GM19043 (cell line): ENCODE measurements around the gene ARMC6.
"Not testable (repeated sequence)": the region's sequence is repeated elsewhere in the genome, so short reads cannot be mapped to it uniquely, and the experiment has no call there.

Experiments
- ATAC-seq: cut with Tn5 transposase; IDR thresholded peaks from one replicate; pipeline ENCODE4 v1.9.1; 2021; ENCODE audit warnings: low read depth; ENCODE audit not compliant: unreplicated experiment

ARMC6 gene

DNA sequence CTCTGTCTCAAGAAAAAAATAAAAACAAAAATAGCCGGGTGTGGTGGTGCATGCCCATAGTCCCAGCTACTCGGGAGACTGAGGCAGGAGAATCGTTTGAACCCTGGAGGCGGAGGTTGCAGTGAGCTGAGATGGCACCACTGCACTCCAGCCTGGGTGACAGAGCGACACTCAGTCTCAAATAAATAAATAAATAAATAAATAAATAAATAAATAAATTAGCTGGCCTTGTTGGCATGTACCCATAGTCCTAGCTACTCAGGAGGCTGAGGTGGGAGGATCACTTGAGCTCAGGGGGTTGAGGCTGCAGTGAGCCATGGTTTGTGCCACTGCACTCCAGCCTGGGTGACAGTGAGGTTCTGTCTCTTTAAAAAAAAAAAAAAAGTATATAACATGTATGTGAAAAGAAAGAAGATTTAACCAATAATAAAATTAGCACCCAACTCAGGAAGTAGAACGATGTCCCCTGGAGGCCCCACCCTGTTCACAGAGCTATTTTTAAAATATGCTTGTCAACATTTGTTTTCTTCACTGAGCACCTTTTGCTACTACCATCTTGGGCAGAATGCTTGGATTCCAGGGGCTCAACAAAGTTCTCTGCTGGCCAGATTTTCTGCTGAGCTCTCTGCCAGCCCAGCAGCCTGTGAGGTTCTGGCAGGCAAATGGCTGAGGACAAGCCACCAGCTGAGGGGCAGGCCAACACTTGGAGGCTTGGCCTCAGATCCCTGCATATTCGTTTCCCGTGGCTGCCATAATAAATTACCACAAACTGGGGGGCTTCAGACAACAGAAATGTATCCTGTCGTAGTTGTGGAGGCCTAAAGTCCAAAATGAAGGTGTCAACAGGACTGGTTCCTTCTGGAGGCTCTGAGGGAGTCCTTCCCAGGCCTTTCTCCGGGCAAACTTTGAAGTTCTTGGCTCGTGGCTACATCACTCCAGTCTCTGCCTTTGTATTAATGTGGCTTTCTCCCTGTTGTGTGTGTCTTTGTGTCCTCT lies 35.6 kb downstream of the ARMC6 start:
- no peak for ATAC-seq

DNA sequence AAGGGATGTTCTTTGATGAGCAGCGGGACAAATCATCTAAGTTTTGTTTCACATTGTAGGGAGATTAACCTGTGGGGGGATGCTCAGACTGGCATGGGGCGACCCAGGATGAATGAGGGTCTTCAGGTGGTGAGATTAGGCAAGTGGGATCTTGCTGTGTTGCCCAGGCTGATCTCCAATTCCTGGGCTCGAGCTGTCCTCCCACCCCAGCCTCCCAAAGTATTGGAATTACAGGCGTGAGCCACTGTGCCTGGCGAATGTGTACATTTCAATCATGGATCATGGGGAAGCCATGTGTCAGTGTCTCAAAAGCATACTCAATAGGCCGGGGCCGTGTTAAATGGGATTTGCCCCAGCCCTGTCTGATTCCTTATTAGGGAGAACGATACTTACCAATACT lies 38.5 kb downstream of the ARMC6 start:
- no peak for ATAC-seq

DNA sequence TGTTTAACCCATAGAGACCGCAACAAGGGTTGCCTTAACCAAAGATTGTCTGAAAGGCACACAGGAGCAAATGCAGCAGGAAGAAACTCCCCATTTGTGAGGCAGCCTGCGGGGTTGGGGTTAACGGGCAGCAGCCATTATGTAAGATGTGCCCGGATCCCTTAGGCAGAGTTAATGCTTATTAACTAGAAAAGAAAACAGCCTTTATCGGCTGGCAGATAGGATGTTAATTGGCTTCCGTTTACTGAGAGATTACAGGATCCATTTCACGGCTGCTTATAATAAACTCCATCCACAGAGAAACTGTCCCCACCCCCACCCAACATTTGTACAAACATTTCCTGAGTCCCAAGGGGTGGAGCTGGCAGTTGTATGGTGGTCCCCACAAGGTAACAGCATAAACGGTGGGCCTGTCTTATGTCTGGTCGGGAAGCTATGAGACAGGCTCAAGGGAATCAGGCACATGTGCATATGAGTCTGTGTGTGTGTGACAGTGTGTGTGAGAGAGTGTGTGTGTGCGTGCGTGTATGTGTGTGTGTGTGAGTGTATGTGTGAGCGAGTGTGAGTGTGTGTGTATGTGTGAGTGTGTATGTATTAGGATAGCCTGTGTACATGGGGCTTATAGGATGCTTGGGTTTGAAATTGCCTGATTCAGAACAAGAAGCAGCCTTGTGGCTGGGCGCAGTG lies 40.9 kb downstream of the ARMC6 start:
- no peak for ATAC-seq

DNA sequence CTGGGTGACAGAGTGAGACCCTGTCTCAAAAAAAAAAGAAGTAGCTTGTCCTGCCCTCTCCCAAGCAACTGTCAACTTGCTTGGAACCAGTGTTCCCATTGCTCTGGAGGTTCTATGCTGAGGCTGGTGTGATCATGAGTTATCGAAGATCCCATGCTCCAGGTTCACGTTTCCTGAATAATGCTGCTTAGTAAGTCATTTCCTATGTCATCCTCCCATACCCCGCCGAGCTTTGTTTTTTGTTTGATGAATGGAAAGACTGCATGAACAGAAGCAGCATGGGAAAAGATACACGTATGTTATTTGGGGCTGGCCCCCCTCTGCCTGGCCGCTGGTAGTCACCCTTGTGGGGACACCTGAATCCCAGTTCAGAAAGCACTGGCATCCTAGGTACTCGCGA lies 41.7 kb downstream of the ARMC6 start:
- no peak for ATAC-seq

DNA sequence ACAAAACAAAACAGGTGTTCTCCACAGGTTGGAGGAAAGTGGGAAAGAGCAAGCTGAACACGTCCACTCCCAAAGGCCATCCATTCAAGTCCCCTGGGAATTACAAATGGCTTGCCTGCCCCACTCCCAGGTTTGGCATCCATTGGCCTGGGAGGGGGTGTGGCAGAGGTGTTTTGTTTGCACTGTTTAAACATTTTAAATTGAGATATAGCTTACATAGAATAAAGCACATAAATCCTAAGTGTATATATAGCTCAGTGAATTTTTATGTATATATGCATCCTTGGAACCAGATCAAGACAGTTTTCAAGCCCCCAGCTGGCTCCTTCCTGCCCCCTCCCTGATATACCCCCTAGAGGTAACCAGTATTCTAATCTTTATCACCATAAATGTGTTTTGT lies 43.1 kb downstream of the ARMC6 start:
- ATAC-seq = no peak

DNA sequence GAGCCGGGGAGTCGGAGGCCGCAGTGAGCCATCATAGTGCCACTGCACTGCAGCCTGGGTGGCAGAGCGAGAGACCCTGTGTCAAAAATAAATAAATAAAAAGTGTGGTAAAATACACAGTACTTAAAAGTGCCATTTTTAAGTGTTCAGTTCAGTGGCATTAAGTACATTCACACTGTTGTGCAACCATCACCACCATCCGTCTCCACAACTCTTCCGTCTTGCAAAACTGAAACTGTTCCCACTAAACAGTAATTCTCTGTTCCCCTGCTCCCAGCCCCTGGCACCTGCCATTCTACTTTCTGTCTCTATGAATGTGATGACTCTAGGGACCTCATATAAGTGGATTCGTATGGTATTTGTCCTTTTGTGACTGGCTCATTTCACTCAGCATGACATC lies 43.7 kb downstream of the ARMC6 start:
- ATAC-seq = no peak

DNA sequence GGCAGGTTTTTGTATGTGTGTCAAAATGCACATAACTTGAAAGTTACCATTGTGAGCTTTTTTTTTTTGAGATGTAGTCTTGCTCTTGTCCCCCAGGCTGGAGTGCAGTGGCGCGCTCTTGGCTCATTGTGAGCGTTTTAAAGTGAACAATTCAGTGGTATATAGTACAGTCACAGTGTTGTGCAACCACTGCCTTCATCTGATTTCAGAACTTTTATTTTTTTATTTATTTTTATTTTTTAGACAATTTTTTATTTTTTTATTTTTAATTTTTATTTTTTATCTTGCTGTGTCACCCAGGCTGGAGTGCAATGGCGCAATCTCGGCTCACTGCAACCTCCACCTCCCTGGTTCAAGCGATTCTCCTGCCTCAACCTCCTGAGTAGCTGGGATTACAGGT lies 45.4 kb downstream of the ARMC6 start:
- ATAC-seq = no peak

DNA sequence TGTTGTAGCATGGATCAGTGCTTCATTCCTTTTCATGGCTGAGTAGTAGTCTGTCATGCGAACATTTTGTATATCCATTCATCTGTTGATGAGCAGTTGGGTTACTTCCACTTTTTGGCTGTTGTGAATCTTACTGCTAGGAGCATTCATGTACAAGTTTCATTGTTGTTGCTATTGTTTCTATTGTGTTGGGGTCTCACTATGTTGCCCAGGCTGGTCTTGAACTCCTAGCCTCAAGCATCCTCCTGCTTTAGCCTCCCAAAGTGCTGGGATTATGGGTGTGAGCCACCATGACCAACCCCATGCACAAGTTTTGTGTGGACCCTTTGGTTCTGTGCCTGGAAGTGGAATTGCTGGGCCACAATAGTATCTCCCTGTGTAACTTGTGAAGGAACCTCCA lies 46.2 kb downstream of the ARMC6 start:
- no peak for ATAC-seq

DNA sequence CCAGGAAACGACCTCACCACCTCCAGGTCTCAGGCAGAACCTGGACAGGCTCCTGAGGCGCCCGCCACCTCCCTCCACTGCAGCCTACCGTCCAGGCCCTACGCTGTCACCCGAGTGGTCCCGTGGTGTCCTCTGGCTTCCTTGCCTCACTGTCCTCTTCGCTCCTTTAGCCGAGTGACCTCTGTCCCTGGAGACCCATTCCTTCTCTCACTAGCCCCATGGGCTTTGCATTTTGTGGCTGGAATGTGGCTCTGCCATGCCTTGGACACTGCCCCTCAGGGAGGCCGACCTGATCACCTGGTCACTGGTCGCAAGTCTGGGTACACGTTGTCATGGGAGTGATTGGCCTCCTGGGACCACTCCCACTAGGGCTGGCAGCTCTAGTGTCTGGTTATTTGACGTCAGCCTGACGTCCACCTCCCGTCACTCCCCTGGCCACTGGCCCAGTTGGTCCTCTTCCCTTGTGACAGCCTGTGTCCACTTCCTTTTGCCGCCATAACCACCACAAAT lies 48.3 kb downstream of the ARMC6 start:
- no peak for ATAC-seq

DNA sequence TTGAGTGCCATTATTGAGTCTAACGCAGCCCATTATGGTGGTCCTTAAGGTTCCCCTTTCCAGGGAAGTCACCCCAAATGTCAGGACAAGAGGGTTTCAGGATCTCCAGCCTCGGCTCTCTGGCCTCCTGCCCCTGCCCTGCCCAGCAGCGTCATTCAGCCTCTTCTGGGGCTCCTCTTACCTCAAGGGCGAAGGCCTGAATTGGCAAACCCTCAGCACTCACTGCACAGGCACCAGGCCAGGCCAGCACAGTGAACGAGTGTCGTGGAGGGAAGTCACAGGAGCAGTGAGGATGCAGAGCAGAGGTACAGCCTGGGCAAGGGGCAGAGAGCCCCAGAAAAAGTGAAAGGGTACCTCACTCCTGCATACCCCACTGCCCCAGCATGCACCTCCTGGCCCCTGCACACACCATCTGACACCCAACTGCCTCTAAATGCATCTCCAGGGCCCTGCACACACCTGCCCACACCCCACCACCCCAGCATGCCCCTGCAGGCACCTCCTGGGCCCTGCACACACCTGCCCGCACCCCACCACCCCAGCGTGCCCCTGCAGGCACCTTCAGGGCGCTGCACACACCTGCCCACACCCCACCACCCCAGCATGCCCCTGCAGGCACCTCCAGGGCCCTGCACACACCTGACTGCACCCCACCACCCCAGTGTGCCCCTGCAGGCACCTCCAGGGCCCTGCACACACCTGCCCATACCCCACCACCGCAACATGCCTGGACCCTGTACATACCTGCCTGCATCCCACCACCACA lies 50.2 kb downstream of the ARMC6 start:
- no peak for ATAC-seq

DNA sequence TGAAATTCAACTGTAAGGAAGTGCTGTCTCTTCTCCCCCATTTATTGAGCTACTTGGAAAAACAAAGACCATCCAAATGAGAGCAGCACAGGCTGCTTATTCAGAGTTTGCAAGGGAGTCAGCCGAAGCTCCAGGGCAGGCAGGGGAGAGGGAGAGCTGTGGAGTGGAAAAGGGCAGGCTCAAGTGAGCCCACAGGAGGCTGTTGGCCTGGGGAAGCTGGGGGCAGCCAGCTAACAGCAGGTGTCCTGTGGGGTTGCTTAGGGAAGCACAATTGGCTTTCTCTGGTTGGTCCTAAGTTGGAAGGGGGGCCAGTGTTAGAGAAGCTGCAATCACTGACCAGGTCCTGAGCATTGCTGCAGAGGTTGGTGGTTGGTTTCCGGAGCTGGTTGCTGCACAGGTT lies 54.3 kb downstream of the ARMC6 start:
- ATAC-seq = no peak

DNA sequence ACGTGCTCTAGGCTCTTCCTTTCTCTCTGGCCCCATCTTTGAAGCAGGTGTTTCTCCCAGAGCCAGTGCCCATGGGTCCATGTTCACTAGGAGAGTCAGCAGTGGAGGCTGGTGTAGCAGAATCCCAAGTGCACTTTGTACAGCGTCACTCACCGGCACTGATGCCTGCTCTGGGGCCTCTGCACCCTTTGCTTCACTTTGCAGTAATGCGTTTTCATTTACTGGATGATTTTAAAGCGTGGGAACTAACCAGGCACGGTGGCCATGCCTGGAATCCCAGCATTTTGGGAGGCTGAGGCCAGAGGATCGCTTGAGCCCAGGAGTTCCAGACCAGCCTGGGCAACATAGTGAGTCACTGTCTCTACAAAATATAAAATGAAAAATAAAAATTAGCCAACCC lies 61.1 kb downstream of the ARMC6 start:
- no peak for ATAC-seq

DNA sequence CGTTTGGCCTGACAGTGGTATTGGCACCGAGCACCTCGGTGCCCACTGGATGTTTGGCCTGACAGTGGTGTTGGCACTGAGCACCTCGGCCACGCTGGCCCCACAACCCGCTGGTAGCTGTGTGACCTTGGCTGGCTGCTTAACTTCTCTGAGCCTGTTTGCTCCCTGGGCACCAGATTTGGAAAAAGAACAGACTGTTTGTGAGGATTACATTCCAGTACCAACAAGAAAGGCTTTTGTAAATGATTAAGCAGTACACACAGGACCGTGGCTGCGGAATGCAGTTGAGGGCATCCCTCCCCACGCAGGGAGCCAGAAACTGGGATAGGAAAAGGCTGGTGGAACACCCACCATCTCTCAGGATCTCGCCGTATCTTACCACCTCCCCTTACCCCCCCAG lies 62.3 kb downstream of the ARMC6 start:
- no peak for ATAC-seq

DNA sequence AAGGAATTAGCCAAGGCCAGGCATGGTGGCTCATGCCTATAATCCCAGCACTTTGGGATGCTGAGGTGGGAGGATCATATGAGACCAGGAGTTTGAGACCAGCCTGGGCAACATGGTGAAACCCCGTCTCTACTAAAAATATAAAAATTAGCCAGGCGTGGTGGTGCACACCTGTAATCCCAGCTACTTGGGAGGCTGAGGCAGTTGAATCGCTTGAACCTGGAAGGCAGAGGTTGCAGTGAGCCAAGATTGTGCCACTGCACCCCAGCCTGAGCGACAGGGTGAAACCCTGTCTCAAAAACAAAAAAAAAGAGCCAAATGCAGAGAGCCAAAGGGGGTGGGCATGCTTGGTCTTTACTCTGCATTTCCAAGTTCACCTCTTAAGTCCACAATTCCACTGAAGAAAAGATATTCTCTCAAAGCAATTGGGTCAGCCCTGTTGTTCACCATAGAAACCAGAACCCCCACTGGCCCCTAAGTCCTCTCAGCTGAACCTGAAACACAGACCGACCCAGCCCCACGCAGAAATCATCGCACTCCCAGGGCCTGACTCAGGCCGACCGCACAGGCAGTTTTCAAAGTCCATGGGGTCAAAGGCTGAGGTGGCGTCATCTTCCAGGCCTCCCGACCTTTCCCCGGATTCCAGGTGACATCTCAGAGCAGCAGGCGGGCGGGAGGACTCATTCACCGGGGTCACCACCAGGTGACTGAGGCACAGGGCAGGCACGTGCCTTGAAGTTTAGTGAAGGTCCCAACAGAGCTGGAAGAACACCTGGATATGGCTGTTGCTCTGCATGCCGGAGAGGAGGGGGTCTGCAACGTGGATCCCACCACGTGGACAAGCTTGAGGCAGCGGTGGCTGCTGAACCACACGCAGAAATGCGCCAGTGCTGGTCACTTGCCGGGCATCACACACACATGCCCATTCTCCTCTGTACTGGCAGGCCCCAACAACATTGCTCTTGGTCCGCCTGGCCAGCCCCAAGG lies 63.5 kb downstream of the ARMC6 start:
- no peak for ATAC-seq

DNA sequence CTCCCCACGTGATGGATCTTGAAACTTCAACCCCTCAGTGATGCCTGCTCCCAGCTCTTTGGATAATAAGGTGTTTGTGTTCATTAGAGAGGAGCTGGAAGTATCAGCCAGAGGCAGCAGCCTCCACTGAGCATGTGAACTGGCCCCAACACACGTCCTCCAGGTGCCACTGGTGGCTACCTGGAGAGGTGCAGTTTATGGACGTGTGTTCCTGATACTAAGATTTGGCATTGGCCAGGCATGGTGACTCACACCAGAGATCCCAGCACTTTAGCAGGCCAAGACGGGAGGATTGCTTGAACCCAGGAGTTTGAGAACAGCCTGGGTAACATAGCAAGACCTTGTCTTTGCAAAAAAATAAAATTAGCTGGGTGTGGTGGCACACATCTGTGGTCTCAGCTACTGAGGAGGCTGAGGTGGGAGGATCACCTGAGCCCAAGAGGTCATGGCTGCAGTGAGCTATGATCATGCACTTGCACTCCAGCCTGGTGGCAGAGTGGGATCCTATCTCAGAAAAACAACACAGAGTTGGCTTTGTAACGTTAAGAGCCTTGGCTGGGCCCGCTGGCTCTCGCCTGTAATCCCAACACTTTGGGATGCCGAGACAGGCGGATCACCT lies 64.8 kb downstream of the ARMC6 start:
- no peak for ATAC-seq

DNA sequence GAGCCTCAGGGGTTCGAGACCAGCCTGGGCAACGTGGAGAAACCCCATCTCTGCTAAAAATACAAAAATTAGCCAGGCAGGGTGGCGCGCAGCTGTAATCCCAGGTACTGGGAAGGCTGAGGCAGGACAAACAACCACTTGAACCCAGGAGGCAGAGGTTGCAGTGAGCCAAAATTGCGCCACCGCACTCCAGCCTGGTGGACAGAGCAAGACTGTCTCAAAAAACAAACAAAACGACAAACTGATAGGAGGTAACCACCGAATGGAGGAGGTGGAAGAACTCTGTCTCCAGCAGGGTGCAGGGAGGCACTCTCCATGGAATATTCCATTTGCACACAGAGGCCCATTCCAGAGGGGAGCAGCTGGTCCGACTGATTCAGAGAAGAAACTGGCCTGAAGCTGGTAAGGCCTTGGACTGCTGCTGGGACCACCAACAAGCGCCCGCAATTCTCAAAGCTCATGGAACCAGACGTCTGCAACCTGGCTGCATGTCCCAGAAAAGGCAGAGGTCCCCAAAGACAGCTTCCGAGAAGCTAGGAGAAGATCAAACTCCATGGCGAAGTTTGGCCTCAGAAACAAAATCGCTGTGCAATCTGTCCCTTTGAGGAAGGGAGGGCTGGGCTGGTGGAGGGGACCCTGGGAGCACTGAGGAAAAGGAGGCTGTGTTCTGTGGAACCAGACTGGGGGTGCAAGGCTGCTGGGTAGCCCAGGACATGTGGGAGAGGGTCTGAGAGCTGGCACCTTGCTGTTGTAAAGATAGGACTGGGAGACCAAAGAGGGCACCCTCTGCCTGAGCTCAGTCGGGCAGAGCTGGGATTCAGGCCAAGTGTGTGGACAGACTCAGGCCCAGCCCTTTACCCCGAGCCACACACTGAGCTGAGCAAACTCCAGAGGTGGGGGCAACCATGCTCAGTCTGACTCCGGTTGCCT lies 65.6 kb downstream of the ARMC6 start:
- no peak for ATAC-seq

DNA sequence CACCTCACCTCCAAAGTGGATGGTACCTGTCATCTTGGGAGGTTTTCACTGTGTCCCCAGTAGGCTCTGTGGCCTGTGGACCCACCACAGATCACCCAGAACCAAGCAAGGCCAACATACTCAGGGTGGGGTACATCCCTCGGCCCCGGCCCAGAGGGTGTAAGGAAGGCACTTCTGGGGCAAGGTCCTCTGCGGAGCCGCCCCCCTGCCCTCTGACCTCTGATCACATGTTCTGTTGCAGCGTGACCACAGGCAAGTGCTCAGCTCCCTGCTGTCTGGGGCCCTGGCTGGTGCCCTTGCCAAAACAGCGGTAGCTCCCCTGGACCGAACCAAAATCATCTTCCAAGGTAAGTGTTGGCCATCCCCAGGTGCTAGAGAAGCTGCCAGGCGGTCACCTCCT lies 68.1 kb downstream of the ARMC6 start:
- no peak for ATAC-seq

DNA sequence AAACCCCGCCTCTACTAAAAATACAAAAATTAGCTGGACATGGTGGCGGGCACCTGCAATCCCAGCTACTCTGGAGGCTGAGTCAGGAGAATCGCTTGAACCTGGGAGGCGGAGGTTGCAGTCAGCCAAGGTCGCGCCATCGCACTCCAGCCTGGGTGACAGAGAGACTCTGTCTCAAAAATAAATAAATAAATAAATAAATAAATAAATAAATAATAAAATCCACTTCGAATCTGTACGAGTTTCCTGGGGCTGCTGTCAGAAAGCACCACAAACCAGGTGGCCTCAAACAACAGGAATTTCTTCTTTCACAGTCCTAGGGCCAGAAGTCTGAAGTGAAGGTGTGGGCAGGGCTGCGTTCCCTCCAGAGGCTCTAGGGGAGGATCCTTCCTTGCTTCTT lies 69.2 kb downstream of the ARMC6 start:
- not testable (repeated sequence) for ATAC-seq
